IPS-18a (cell line): ENCODE results near the gene PEX5L.

Experiments
- H3K27ac ChIP-seq: one replicate; pipeline ENCODE4 v1.5.1; 2013; ENCODE audit warnings: low read length
- H3K27me3 ChIP-seq: one replicate; pipeline ENCODE4 v1.6.1; 2013; ENCODE audit warnings: mild to moderate bottlenecking, low read length; ENCODE audit not compliant: control insufficient read depth, insufficient read depth
- H3K36me3 ChIP-seq: one replicate; pipeline ENCODE4 v1.6.1; 2013; ENCODE audit warnings: low read depth, low read length; ENCODE audit not compliant: control insufficient read depth
- H3K4me1 ChIP-seq: one replicate; pipeline ENCODE4 v1.6.1; 2013; ENCODE audit warnings: low read depth, low read length; ENCODE audit not compliant: control insufficient read depth
- H3K4me3 ChIP-seq: one replicate; pipeline ENCODE4 v1.5.1; 2013; ENCODE audit warnings: low read length
- H3K9ac ChIP-seq: one replicate; pipeline ENCODE4 v1.6.1; 2013; ENCODE audit warnings: mild to moderate bottlenecking, low read length, moderate library complexity
- H3K9me3 ChIP-seq: one replicate; pipeline ENCODE4 v1.6.1; 2013; ENCODE audit warnings: low read depth, low read length; ENCODE audit not compliant: control insufficient read depth

Gene PEX5L

GRCh38 chr3:179828738-179829137 is 208.0 kb downstream of the PEX5L start:
- Histone ChIP-seq H3K9ac (no peak overlapping the region), H3K4me1 (peaks cover 24% of the 10 kb centered on the region), H3K4me3 (no peak overlapping the region), H3K36me3 (no peaks in the 10 kb centered on the region), H3K9me3 (no peaks in the 10 kb centered on the region), H3K27me3 (no peaks in the 10 kb centered on the region), H3K27ac (no peak overlapping the region)

GRCh38 chr3:179826247-179826637 is 210.5 kb downstream of the PEX5L start:
- no peaks in the 10 kb centered on the region for H3K9me3 ChIP-seq
- peaks cover 24% of the 10 kb centered on the region for H3K4me1 ChIP-seq
- no peaks in the 10 kb centered on the region for H3K27me3 ChIP-seq
- no peak overlapping the region for H3K27ac ChIP-seq
- no peak overlapping the region for H3K4me3 ChIP-seq
- H3K9ac ChIP-seq = no peak overlapping the region
- H3K36me3 ChIP-seq = no peaks in the 10 kb centered on the region

GRCh38 chr3:179825527-179826246 is 211.1 kb downstream of the PEX5L start:
- no peak overlapping the region for H3K4me3 ChIP-seq
- peaks cover 24% of the 10 kb centered on the region for H3K4me1 ChIP-seq
- H3K9ac ChIP-seq = no peak overlapping the region
- H3K36me3 ChIP-seq = no peaks in the 10 kb centered on the region
- no peaks in the 10 kb centered on the region for H3K27me3 ChIP-seq
- H3K9me3 ChIP-seq = no peaks in the 10 kb centered on the region
- H3K27ac ChIP-seq = no peak overlapping the region

- peaks cover 20% of the 10 kb centered on the region for H3K4me1 ChIP-seq
- no peak overlapping the region for H3K4me3 ChIP-seq
- no peaks in the 10 kb centered on the region for H3K27me3 ChIP-seq
- no peaks in the 10 kb centered on the region for H3K36me3 ChIP-seq
- H3K9me3 ChIP-seq = no peaks in the 10 kb centered on the region
- no peak overlapping the region for H3K27ac ChIP-seq
- H3K9ac ChIP-seq = no peak overlapping the region
Observed at GRCh38 chr3:179822296-179822695, 214.4 kb downstream of the PEX5L start.

GRCh38 chr3:179819379-179819778 is 217.4 kb downstream of the PEX5L start:
- H3K4me1 ChIP-seq = no peaks in the 10 kb centered on the region
- no peak overlapping the region for H3K27ac ChIP-seq
- no peak overlapping the region for H3K4me3 ChIP-seq
- H3K27me3 ChIP-seq = no peaks in the 10 kb centered on the region
- no peak overlapping the region for H3K9ac ChIP-seq
- H3K36me3 ChIP-seq = no peaks in the 10 kb centered on the region
- no peaks in the 10 kb centered on the region for H3K9me3 ChIP-seq

- Histone ChIP-seq H3K4me1 (no peaks in the 10 kb centered on the region), H3K4me3 (no peak overlapping the region), H3K9ac (no peak overlapping the region), H3K27ac (no peak overlapping the region), H3K27me3 (no peaks in the 10 kb centered on the region), H3K36me3 (no peaks in the 10 kb centered on the region), H3K9me3 (no peaks in the 10 kb centered on the region)
Observed at GRCh38 chr3:179812096-179812382, 224.7 kb downstream of the PEX5L start.

- H3K27me3 ChIP-seq = no peaks in the 10 kb centered on the region
- H3K4me3 ChIP-seq = no peak overlapping the region
- H3K4me1 ChIP-seq = no peaks in the 10 kb centered on the region
- H3K36me3 ChIP-seq = no peaks in the 10 kb centered on the region
- H3K27ac ChIP-seq = no peak overlapping the region
- no peaks in the 10 kb centered on the region for H3K9me3 ChIP-seq
- H3K9ac ChIP-seq = no peak overlapping the region
Observed at GRCh38 chr3:179811321-179812095, 225.2 kb downstream of the PEX5L start.

GRCh38 chr3:179809639-179810038 is 227.1 kb downstream of the PEX5L start:
- Histone ChIP-seq H3K9me3 (no peaks in the 10 kb centered on the region), H3K27ac (no peak overlapping the region), H3K27me3 (no peaks in the 10 kb centered on the region), H3K4me1 (no peaks in the 10 kb centered on the region), H3K4me3 (no peak overlapping the region), H3K36me3 (no peaks in the 10 kb centered on the region), H3K9ac (no peak overlapping the region)

- H3K9ac ChIP-seq = no peak overlapping the region
- no peaks in the 10 kb centered on the region for H3K36me3 ChIP-seq
- no peak overlapping the region for H3K4me3 ChIP-seq
- H3K27me3 ChIP-seq = no peaks in the 10 kb centered on the region
- no peaks in the 10 kb centered on the region for H3K9me3 ChIP-seq
- no peak overlapping the region for H3K27ac ChIP-seq
- H3K4me1 ChIP-seq = no peaks in the 10 kb centered on the region
Observed at GRCh38 chr3:179807588-179807987, 229.1 kb downstream of the PEX5L start.

- Histone ChIP-seq H3K9me3 (no peaks in the 10 kb centered on the region), H3K27me3 (no peaks in the 10 kb centered on the region), H3K9ac (no peak overlapping the region), H3K36me3 (no peaks in the 10 kb centered on the region), H3K4me1 (no peaks in the 10 kb centered on the region), H3K27ac (no peak overlapping the region), H3K4me3 (no peak overlapping the region)
Observed at GRCh38 chr3:179806177-179806576, 230.6 kb downstream of the PEX5L start.

- Histone ChIP-seq H3K27ac (no peak overlapping the region), H3K4me3 (no peak overlapping the region), H3K27me3 (no peaks in the 10 kb centered on the region), H3K36me3 (no peaks in the 10 kb centered on the region), H3K4me1 (no peaks in the 10 kb centered on the region), H3K9me3 (no peaks in the 10 kb centered on the region), H3K9ac (no peak overlapping the region)
Observed at GRCh38 chr3:179801856-179802255, 234.9 kb downstream of the PEX5L start.

GRCh38 chr3:179801263-179801662 is 235.5 kb downstream of the PEX5L start:
- Histone ChIP-seq H3K9me3 (no peaks in the 10 kb centered on the region), H3K36me3 (no peaks in the 10 kb centered on the region), H3K4me1 (no peaks in the 10 kb centered on the region), H3K27me3 (no peaks in the 10 kb centered on the region), H3K9ac (no peak overlapping the region), H3K27ac (no peak overlapping the region), H3K4me3 (no peak overlapping the region)
